LNCAP (cell line): ENCODE measurements around the gene PSMD2.

Source experiments
- TF ChIP-seq, protein P1 (sequence below): fragments of 450-650 bp; IDR thresholded peaks from 2 replicates; pipeline ENCODE4 v1.5.1; 2017; ENCODE audit warnings: mild to moderate bottlenecking

Gene PSMD2

DNA sequence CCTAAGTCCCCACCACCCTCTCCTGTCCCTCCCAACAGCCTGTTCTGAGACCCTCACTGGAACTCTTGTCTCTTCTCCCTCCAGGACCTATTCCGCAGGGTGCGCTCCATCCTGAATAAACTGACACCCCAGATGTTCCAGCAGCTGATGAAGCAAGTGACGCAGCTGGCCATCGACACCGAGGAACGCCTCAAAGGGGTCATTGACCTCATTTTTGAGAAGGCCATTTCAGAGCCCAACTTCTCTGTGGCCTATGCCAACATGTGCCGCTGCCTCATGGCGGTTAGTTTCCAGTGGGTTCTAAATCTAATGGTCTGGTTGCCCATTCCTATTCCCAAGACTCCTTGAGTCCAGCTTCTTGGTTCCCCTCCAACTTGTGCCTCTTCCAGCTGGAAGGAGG is 24.7 kb downstream of the PSMD2 start:
- TF ChIP-seq, protein P1, sequence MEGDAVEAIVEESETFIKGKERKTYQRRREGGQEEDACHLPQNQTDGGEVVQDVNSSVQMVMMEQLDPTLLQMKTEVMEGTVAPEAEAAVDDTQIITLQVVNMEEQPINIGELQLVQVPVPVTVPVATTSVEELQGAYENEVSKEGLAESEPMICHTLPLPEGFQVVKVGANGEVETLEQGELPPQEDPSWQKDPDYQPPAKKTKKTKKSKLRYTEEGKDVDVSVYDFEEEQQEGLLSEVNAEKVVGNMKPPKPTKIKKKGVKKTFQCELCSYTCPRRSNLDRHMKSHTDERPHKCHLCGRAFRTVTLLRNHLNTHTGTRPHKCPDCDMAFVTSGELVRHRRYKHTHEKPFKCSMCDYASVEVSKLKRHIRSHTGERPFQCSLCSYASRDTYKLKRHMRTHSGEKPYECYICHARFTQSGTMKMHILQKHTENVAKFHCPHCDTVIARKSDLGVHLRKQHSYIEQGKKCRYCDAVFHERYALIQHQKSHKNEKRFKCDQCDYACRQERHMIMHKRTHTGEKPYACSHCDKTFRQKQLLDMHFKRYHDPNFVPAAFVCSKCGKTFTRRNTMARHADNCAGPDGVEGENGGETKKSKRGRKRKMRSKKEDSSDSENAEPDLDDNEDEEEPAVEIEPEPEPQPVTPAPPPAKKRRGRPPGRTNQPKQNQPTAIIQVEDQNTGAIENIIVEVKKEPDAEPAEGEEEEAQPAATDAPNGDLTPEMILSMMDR, result no peak

GRCh38 chr3:184325269-184325668 is 26.2 kb downstream of the PSMD2 start:
- TF ChIP-seq, protein P1, result no peak

- TF ChIP-seq, protein P1, result no peak
Measured at GRCh38 chr3:184325715-184326369, 26.8 kb downstream of the PSMD2 start.

DNA sequence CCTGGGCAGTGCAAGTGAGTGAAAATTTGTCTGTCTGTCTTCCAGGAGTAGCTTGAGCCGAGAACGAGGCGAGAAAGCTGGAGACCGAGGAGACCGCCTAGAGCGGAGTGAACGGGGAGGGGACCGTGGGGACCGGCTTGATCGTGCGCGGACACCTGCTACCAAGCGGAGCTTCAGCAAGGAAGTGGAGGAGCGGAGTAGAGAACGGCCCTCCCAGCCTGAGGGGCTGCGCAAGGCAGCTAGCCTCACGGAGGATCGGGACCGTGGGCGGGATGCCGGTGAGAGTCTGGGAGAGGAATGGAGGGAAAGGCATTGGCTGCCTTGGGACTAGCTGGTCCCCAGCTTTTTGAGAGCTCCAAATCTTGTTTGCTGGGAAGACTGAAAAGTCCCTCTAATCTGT is 28.1 kb downstream of the PSMD2 start:
- TF ChIP-seq, protein P1, result no peak

- TF ChIP-seq, protein P1, result no peak
Measured at GRCh38 chr3:184328516-184328915, 29.5 kb downstream of the PSMD2 start.

- TF ChIP-seq, protein P1, result no peak
Measured at GRCh38 chr3:184332370-184333090, 33.5 kb downstream of the PSMD2 start.

- TF ChIP-seq, protein P1, result no peak
Measured at GRCh38 chr3:184333190-184333589, 34.1 kb downstream of the PSMD2 start.
